ENCODE results near the gene ZNF593.

Gene ZNF593

DNA sequence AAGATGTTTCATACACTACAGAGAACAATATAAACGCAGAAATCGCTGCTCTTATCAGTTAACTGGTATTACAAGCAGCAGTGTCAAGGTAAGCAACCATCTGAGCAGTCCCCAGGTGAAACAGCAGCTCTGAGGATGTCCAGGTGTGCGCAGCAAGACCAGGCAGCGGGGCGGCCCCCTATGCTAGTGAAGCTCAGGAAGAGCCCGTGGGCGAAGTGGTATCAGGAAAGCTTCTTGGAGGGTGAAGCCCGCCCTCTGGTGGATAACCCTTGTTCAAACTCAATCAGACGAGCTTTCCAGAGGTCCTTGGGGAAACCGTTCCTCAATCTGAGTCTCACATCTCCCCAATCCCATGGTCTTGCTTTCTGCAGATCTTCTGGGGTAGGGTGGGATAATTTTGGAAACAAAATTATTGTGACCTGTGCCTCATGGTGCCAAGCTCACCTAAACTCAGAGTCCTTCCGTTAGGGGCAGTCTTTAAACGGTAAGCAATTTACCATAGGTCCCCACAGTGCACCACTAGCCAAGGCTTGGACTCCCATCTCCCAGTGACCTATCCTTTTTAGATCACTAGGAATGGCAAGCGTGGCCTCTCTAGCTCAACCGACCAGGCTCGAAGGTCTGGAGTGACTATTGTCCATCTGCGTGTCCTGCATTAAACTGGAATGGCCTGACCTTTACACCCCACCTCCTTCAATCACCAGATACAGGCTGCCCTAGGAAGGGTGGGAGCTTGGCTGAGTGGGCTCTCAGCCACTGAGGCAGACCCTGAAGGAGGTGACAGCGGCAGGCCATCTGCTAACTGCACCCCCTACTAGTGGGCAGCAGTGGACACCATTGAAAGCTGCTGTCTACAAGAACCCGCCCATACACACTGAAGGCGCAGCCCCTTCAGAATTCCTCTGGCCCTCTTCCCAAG, 24.4 kb upstream of the ZNF593 start:
- TF ChIP-seq FOXM1 (IDR thresholded peaks at IDR 0.05; ENCODE audit: borderline replicate concordance, low read depth), result no peak
- TF ChIP-seq RAD21 (IDR thresholded peaks at IDR 0.05; ENCODE audit: low read depth), result peak; percentile 89

DNA sequence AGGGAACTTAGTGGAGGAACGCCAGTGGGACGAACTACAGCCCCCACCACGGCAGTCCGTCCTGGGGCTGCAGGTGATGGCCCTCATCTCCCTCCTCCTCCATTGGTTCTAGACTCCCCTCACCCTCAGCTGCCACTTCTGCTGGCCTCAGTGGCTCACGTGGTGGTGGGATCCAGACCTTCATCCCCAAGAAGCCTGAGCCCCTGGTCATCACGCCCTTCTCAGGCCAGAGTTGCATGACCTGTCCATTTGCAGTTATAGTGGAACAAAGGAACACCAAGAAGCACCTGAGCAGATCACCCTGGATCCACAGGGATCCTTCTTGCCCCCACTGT, 23.8 kb upstream of the ZNF593 start:
- TF ChIP-seq YY1 (IDR thresholded peaks at IDR 0.05; ENCODE audit: low read depth) (no peak), CREB1 (IDR thresholded peaks at IDR 0.05; ENCODE audit: low read depth) (no peak), ZBTB7A (IDR thresholded peaks at IDR 0.05; ENCODE audit: low read depth) (no peak), TCF12 (IDR thresholded peaks at IDR 0.05; ENCODE audit: low read depth) (no peak), CEBPB (IDR thresholded peaks at IDR 0.05) (no peak), EGR1 (IDR thresholded peaks at IDR 0.05) (no peak), NFIC (IDR thresholded peaks at IDR 0.05) (no peak), TAF1 (IDR thresholded peaks at IDR 0.05; ENCODE audit: low read depth) (no peak), RAD21 (IDR thresholded peaks at IDR 0.05; ENCODE audit: low read depth) (no peak), EP300 (IDR thresholded peaks at IDR 0.05; ENCODE audit: borderline replicate concordance) (no peak), FOXM1 (IDR thresholded peaks at IDR 0.05; ENCODE audit: borderline replicate concordance, low read depth) (no peak), TEAD4 (IDR thresholded peaks at IDR 0.05) (no peak)
- TF ChIP-seq, protein P1, sequence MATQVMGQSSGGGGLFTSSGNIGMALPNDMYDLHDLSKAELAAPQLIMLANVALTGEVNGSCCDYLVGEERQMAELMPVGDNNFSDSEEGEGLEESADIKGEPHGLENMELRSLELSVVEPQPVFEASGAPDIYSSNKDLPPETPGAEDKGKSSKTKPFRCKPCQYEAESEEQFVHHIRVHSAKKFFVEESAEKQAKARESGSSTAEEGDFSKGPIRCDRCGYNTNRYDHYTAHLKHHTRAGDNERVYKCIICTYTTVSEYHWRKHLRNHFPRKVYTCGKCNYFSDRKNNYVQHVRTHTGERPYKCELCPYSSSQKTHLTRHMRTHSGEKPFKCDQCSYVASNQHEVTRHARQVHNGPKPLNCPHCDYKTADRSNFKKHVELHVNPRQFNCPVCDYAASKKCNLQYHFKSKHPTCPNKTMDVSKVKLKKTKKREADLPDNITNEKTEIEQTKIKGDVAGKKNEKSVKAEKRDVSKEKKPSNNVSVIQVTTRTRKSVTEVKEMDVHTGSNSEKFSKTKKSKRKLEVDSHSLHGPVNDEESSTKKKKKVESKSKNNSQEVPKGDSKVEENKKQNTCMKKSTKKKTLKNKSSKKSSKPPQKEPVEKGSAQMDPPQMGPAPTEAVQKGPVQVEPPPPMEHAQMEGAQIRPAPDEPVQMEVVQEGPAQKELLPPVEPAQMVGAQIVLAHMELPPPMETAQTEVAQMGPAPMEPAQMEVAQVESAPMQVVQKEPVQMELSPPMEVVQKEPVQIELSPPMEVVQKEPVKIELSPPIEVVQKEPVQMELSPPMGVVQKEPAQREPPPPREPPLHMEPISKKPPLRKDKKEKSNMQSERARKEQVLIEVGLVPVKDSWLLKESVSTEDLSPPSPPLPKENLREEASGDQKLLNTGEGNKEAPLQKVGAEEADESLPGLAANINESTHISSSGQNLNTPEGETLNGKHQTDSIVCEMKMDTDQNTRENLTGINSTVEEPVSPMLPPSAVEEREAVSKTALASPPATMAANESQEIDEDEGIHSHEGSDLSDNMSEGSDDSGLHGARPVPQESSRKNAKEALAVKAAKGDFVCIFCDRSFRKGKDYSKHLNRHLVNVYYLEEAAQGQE (IDR thresholded peaks at IDR 0.05; ENCODE audit: low read depth), result no peak
- TF ChIP-seq, protein P2, sequence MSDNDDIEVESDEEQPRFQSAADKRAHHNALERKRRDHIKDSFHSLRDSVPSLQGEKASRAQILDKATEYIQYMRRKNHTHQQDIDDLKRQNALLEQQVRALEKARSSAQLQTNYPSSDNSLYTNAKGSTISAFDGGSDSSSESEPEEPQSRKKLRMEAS (IDR thresholded peaks at IDR 0.05), result no peak
- TF ChIP-seq, protein P3, sequence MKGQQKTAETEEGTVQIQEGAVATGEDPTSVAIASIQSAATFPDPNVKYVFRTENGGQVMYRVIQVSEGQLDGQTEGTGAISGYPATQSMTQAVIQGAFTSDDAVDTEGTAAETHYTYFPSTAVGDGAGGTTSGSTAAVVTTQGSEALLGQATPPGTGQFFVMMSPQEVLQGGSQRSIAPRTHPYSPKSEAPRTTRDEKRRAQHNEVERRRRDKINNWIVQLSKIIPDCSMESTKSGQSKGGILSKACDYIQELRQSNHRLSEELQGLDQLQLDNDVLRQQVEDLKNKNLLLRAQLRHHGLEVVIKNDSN (IDR thresholded peaks at IDR 0.05), result no peak

DNA sequence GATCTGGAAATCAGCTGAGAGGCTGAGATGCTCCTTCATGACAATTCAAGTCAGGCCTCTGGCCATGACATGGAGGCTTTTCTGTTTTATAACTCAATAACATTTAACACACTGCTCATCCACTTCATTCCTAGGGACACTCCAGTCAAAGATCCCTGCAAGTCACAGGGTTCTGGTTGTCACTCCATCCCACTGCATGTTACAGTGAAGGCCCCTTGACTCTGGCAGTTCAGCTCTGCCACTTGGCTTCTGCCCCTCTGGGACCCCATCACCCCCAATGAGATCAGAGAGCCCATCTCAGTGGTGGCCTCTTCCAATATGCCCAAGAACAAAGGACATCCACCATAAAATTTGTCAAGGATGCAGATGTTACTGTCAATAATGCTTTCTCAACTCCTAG, 20.8 kb upstream of the ZNF593 start:
- no peak for TF ChIP-seq TAF1 (IDR thresholded peaks at IDR 0.05; ENCODE audit: low read depth)
- no peak for TF ChIP-seq CEBPB (IDR thresholded peaks at IDR 0.05)
- no peak for TF ChIP-seq YY1 (IDR thresholded peaks at IDR 0.05; ENCODE audit: low read depth)
- no peak for TF ChIP-seq FOXM1 (IDR thresholded peaks at IDR 0.05; ENCODE audit: borderline replicate concordance, low read depth)
- TF ChIP-seq EP300 (IDR thresholded peaks at IDR 0.05; ENCODE audit: borderline replicate concordance), result no peak
- no peak for TF ChIP-seq TEAD4 (IDR thresholded peaks at IDR 0.05)
- TF ChIP-seq, protein P3 (IDR thresholded peaks at IDR 0.05), result no peak
- TF ChIP-seq TCF12 (IDR thresholded peaks at IDR 0.05; ENCODE audit: low read depth), result no peak
- no peak for TF ChIP-seq NFIC (IDR thresholded peaks at IDR 0.05)
- no peak for TF ChIP-seq CREB1 (IDR thresholded peaks at IDR 0.05; ENCODE audit: low read depth)
- TF ChIP-seq RAD21 (IDR thresholded peaks at IDR 0.05; ENCODE audit: low read depth), result no peak
- TF ChIP-seq, protein P1 (IDR thresholded peaks at IDR 0.05; ENCODE audit: low read depth), result no peak

DNA sequence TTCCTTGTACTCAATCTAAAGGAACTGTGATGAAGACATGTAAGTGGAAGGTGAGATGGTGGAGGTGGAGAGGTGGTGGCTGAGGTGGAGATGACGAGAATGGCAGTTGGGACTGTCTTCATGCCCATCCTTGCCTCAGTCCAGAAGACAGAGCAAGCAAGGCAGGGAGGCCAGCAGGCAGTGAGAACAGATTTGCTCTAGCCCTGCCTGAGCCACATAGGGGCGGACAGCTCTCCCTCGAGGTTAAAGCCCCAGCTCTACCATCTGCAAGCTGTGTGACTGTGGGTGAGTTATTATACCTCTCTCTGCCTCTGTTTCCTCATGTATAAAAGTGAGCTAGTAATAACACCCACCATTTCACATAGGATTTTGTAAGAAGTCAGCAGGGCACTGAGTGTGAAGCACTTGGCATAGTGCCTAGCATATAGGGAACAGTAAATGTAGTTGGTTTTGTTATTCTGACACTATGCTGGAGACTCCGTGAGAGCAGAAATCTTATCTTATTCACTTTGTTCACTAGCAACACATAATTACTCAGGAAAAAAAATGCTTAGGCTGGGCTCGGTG, 15.7 kb upstream of the ZNF593 start:
- no peak for TF ChIP-seq EGR1 (IDR thresholded peaks at IDR 0.05)
- no peak for TF ChIP-seq EP300 (IDR thresholded peaks at IDR 0.05; ENCODE audit: borderline replicate concordance)
- TF ChIP-seq TEAD4 (IDR thresholded peaks at IDR 0.05), result no peak
- no peak for TF ChIP-seq TCF12 (IDR thresholded peaks at IDR 0.05; ENCODE audit: low read depth)
- no peak for TF ChIP-seq TAF1 (IDR thresholded peaks at IDR 0.05; ENCODE audit: low read depth)
- TF ChIP-seq RAD21 (IDR thresholded peaks at IDR 0.05; ENCODE audit: low read depth), result no peak
- TF ChIP-seq, protein P3 (IDR thresholded peaks at IDR 0.05), result no peak
- no peak for TF ChIP-seq CREB1 (IDR thresholded peaks at IDR 0.05; ENCODE audit: low read depth)
- TF ChIP-seq CEBPB (IDR thresholded peaks at IDR 0.05), result no peak
- TF ChIP-seq ZBTB7A (IDR thresholded peaks at IDR 0.05; ENCODE audit: low read depth), result no peak
- TF ChIP-seq NFIC (IDR thresholded peaks at IDR 0.05), result no peak
- TF ChIP-seq, protein P1 (IDR thresholded peaks at IDR 0.05; ENCODE audit: low read depth), result no peak
- no peak for TF ChIP-seq YY1 (IDR thresholded peaks at IDR 0.05; ENCODE audit: low read depth)
- no peak for TF ChIP-seq FOXM1 (IDR thresholded peaks at IDR 0.05; ENCODE audit: borderline replicate concordance, low read depth)
- TF ChIP-seq, protein P2 (IDR thresholded peaks at IDR 0.05), result no peak
